ENCODE data around the gene RNF8.
"Not testable (repeated sequence)": the region's sequence is repeated elsewhere in the genome, so short reads cannot be mapped to it uniquely, and the experiment has no call there.

Gene RNF8

GRCh38 chr6:37401658-37402057 lies 47.9 kb downstream of the RNF8 start:
- not testable (repeated sequence) for DNase-seq

- DNase-seq = no peak
These were observed 53.1 kb downstream of the RNF8 start for GRCh38 chr6:37406726-37407341.

- DNase-seq = no peak
These were observed 54.2 kb downstream of the RNF8 start for GRCh38 chr6:37407948-37408347.

- no peak for DNase-seq
These were observed 55.7 kb downstream of the RNF8 start for GRCh38 chr6:37409501-37409900.

GRCh38 chr6:37417393-37417792 lies 63.6 kb downstream of the RNF8 start:
- no peak for DNase-seq

GRCh38 chr6:37418722-37419121 lies 64.9 kb downstream of the RNF8 start:
- no peak for DNase-seq

- no peak for DNase-seq
These were observed 72.5 kb downstream of the RNF8 start for GRCh38 chr6:37426058-37426944.

GRCh38 chr6:37426945-37427510 lies 73.2 kb downstream of the RNF8 start:
- DNase-seq = no peak

GRCh38 chr6:37429352-37429750 lies 75.6 kb downstream of the RNF8 start:
- no peak for DNase-seq

- no peak for DNase-seq
These were observed 78.8 kb downstream of the RNF8 start for GRCh38 chr6:37432590-37432915.

GRCh38 chr6:37432916-37433656 lies 79.3 kb downstream of the RNF8 start, which contains the start of gene CMTR1:
CMTR1 (plus strand) TSS chr6:37433221; CDS start chr6:37435630, 2,409 bp downstream.
- peak; percentile 88 for DNase-seq

- DNase-seq = peak; percentile 16
These were observed 80.0 kb downstream of the RNF8 start for GRCh38 chr6:37433657-37434271.

GRCh38 chr6:37435373-37435772 lies 81.6 kb downstream of the RNF8 start:
- no peak for DNase-seq

GRCh38 chr6:37435816-37436215 lies 82.0 kb downstream of the RNF8 start:
- no peak for DNase-seq

- no peak for DNase-seq
These were observed 85.1 kb downstream of the RNF8 start for GRCh38 chr6:37438930-37439329.

GRCh38 chr6:37441651-37442050 lies 87.9 kb downstream of the RNF8 start:
- DNase-seq = no peak

- no peak for DNase-seq
These were observed 88.8 kb downstream of the RNF8 start for GRCh38 chr6:37442416-37443215.

- DNase-seq = not testable (repeated sequence)
These were observed 89.4 kb downstream of the RNF8 start for GRCh38 chr6:37443216-37443542.
